ENCODE data around the gene PTTG1IP. TPM values are rescaled to one million over a fixed set of nuclear protein-coding genes. Genes with fewer than 3 reads are reported as not detected.

Gene PTTG1IP
- total and polyA plus RNA-seq, 2 of the 13 experiments (the other 11 are each of a cell fraction or from before 2014, with no cell fraction given): 161 to 700 TPM

DNA sequence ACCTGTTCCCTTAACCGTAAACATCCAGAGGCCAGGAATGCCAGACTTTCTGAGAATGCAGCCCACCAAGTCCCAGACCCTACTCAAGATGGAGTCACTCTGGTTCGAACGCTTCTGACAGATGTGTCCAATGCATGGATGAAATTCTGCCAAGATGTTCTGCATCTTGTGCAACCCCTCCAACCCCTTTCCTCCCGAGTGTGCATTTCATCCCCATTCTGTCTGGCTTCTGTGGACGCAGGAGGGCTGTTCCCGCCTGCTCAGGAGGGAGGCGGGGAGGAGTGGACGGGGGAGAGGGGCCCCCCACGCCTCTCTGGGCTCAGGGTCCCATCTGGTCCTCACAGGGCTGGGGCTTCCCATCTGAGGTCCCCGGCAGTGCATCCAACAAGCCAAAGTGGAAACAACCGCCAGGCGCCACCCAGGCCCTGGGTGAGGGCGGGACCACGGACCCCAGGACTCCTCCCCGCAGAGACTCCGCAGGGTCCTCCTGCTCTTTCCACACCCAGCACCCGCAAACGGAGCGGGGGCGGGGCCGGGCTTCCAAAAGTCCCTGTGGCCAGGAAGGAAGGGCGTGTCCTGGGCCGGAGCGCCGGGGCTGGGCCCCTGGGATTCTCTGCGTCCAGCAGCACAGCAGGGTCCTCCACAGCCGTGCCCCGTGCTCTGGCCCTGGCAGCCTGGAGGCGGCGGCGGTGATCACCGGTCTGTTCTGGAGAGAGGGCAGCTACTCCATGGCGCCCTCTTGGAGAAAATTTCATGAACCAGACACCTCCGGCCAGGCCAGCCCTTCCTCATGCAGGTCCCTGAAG is 27.9 kb downstream of the PTTG1IP start (continued):
- TF ChIP-seq ZNF292 (CRISPR knock-in tag; IDR thresholded peaks at IDR 0.05; ENCODE audit: borderline replicate concordance, low read depth): 0 out of 2 replicates have a peak, but pooled peaks have one; percentile 46
- TF ChIP-seq PRMT3 (CRISPR knock-in tag; IDR thresholded peaks at IDR 0.05; ENCODE audit: borderline replicate concordance, low read depth): no peak
- TF ChIP-seq SMYD3 (CRISPR knock-in tag; IDR thresholded peaks at IDR 0.05): no peak
- TF ChIP-seq, protein P1, sequence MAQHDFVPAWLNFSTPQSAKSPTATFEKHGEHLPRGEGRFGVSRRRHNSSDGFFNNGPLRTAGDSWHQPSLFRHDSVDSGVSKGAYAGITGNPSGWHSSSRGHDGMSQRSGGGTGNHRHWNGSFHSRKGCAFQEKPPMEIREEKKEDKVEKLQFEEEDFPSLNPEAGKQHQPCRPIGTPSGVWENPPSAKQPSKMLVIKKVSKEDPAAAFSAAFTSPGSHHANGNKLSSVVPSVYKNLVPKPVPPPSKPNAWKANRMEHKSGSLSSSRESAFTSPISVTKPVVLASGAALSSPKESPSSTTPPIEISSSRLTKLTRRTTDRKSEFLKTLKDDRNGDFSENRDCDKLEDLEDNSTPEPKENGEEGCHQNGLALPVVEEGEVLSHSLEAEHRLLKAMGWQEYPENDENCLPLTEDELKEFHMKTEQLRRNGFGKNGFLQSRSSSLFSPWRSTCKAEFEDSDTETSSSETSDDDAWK (CRISPR knock-in tag; IDR thresholded peaks at IDR 0.05): no peak
- no peak for TF ChIP-seq ZKSCAN8 (CRISPR knock-in tag; IDR thresholded peaks at IDR 0.05; ENCODE audit: borderline replicate concordance)
- no peak for TF ChIP-seq HNF4A (CRISPR knock-in tag; IDR thresholded peaks at IDR 0.05)
- TF ChIP-seq ZNF788 (CRISPR knock-in tag; IDR thresholded peaks at IDR 0.05; ENCODE audit: borderline replicate concordance): no peak
- TF ChIP-seq, protein P2, sequence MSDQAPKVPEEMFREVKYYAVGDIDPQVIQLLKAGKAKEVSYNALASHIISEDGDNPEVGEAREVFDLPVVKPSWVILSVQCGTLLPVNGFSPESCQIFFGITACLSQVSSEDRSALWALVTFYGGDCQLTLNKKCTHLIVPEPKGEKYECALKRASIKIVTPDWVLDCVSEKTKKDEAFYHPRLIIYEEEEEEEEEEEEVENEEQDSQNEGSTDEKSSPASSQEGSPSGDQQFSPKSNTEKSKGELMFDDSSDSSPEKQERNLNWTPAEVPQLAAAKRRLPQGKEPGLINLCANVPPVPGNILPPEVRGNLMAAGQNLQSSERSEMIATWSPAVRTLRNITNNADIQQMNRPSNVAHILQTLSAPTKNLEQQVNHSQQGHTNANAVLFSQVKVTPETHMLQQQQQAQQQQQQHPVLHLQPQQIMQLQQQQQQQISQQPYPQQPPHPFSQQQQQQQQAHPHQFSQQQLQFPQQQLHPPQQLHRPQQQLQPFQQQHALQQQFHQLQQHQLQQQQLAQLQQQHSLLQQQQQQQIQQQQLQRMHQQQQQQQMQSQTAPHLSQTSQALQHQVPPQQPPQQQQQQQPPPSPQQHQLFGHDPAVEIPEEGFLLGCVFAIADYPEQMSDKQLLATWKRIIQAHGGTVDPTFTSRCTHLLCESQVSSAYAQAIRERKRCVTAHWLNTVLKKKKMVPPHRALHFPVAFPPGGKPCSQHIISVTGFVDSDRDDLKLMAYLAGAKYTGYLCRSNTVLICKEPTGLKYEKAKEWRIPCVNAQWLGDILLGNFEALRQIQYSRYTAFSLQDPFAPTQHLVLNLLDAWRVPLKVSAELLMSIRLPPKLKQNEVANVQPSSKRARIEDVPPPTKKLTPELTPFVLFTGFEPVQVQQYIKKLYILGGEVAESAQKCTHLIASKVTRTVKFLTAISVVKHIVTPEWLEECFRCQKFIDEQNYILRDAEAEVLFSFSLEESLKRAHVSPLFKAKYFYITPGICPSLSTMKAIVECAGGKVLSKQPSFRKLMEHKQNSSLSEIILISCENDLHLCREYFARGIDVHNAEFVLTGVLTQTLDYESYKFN (CRISPR knock-in tag; conservative IDR thresholded peaks at IDR 0.05): peak; percentile 51; the same call in 1 of the 2 replicates
- TF ChIP-seq ZNF224 (CRISPR knock-in tag; IDR thresholded peaks at IDR 0.05): no peak
- no peak for TF ChIP-seq ZNF615 (CRISPR knock-in tag; IDR thresholded peaks at IDR 0.05; ENCODE audit: borderline replicate concordance)
- TF ChIP-seq EED (CRISPR knock-in tag; IDR thresholded peaks at IDR 0.05): no peak
- TF ChIP-seq, protein P3, sequence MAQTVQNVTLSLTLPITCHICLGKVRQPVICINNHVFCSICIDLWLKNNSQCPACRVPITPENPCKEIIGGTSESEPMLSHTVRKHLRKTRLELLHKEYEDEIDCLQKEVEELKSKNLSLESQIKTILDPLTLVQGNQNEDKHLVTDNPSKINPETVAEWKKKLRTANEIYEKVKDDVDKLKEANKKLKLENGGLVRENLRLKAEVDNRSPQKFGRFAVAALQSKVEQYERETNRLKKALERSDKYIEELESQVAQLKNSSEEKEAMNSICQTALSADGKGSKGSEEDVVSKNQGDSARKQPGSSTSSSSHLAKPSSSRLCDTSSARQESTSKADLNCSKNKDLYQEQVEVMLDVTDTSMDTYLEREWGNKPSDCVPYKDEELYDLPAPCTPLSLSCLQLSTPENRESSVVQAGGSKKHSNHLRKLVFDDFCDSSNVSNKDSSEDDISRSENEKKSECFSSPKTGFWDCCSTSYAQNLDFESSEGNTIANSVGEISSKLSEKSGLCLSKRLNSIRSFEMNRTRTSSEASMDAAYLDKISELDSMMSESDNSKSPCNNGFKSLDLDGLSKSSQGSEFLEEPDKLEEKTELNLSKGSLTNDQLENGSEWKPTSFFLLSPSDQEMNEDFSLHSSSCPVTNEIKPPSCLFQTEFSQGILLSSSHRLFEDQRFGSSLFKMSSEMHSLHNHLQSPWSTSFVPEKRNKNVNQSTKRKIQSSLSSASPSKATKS (CRISPR knock-in tag; IDR thresholded peaks at IDR 0.05): no peak
- TF ChIP-seq, protein P4, sequence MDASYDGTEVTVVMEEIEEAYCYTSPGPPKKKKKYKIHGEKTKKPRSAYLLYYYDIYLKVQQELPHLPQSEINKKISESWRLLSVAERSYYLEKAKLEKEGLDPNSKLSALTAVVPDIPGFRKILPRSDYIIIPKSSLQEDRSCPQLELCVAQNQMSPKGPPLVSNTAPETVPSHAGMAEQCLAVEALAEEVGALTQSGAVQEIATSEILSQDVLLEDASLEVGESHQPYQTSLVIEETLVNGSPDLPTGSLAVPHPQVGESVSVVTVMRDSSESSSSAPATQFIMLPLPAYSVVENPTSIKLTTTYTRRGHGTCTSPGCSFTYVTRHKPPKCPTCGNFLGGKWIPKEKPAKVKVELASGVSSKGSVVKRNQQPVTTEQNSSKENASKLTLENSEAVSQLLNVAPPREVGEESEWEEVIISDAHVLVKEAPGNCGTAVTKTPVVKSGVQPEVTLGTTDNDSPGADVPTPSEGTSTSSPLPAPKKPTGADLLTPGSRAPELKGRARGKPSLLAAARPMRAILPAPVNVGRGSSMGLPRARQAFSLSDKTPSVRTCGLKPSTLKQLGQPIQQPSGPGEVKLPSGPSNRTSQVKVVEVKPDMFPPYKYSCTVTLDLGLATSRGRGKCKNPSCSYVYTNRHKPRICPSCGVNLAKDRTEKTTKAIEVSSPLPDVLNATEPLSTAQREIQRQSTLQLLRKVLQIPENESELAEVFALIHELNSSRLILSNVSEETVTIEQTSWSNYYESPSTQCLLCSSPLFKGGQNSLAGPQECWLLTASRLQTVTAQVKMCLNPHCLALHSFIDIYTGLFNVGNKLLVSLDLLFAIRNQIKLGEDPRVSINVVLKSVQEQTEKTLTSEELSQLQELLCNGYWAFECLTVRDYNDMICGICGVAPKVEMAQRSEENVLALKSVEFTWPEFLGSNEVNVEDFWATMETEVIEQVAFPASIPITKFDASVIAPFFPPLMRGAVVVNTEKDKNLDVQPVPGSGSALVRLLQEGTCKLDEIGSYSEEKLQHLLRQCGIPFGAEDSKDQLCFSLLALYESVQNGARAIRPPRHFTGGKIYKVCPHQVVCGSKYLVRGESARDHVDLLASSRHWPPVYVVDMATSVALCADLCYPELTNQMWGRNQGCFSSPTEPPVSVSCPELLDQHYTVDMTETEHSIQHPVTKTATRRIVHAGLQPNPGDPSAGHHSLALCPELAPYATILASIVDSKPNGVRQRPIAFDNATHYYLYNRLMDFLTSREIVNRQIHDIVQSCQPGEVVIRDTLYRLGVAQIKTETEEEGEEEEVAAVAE (CRISPR knock-in tag; IDR thresholded peaks at IDR 0.05; ENCODE audit: borderline replicate concordance): no peak
- no peak for TF ChIP-seq KMT2A (CRISPR knock-in tag; IDR thresholded peaks at IDR 0.05)
- 0 out of 2 replicates have a peak, but pooled peaks have one; percentile 58 for TF ChIP-seq KLF12 (CRISPR knock-in tag; IDR thresholded peaks at IDR 0.05; ENCODE audit: borderline replicate concordance)
- no peak for TF ChIP-seq SYNCRIP (IDR thresholded peaks at IDR 0.05; ENCODE audit: insufficient read depth, low read depth, low read length)
- TF ChIP-seq MTF2 (CRISPR knock-in tag; IDR thresholded peaks at IDR 0.05; ENCODE audit: borderline replicate concordance): no peak

Data from HepG2 (cell line).